Smooth muscle cell (in vitro differentiated cells): ENCODE data around the gene LIPF. TPM values are rescaled to one million over a fixed set of nuclear protein-coding genes. Genes with fewer than 3 reads are reported as not detected.

Experiments used
- DNase-seq: peaks from one replicate; lab custom pipeline; 2025; ENCODE audit not compliant: unreplicated experiment; lab: John Stamatoyannopoulos, UW
- H2AFZ ChIP-seq: fragments of 200-600 bp; sonication (generic); 2 replicates; pipeline ENCODE4 v1.6.0; 2016; ENCODE audit warnings: antibody characterized with exemption, low read depth, mild to moderate bottlenecking
- H3F3A ChIP-seq: fragments of 200-600 bp; sonication (generic); 2 replicates; pipeline ENCODE4 v1.6.0; 2017; ENCODE audit warnings: antibody characterized with exemption, low read depth
- H3K27ac ChIP-seq: fragments of 200-600 bp; sonication (generic); 2 replicates; pipeline ENCODE4 v1.5.1; 2016; ENCODE audit warnings: low read depth, mild to moderate bottlenecking
- H3K27me3 ChIP-seq: fragments of 200-600 bp; sonication (generic); 2 replicates; pipeline ENCODE4 v1.6.1; 2016; ENCODE audit warnings: low read depth, mild to moderate bottlenecking
- H3K36me3 ChIP-seq: fragments of 200-600 bp; sonication (generic); 2 replicates; pipeline ENCODE4 v1.5.1; 2016; ENCODE audit warnings: low read depth
- H3K4me1 ChIP-seq: fragments of 200-600 bp; sonication (generic); 2 replicates; pipeline ENCODE4 v1.5.1; 2016; ENCODE audit warnings: low read depth
- H3K4me2 ChIP-seq: fragments of 200-600 bp; sonication (generic); 2 replicates; pipeline ENCODE4 v1.6.0; 2016; ENCODE audit warnings: mild to moderate bottlenecking
- H3K4me3 ChIP-seq: fragments of 200-600 bp; sonication (generic); 2 replicates; pipeline ENCODE4 v1.5.1; 2016; ENCODE audit warnings: mild to moderate bottlenecking
- H3K79me2 ChIP-seq: fragments of 200-600 bp; sonication (generic); 2 replicates; pipeline ENCODE4 v1.6.0; 2016; ENCODE audit warnings: low read depth, mild to moderate bottlenecking
- H3K9ac ChIP-seq: fragments of 200-600 bp; sonication (generic); 2 replicates; pipeline ENCODE4 v1.6.0; 2016; ENCODE audit warnings: low read depth
- H3K9me3 ChIP-seq: fragments of 200-600 bp; sonication (generic); replicated peaks from 2 replicates; pipeline ENCODE4 v1.5.1; 2016; ENCODE audit warnings: low read depth
- H4K20me1 ChIP-seq: fragments of 200-600 bp; sonication (generic); 2 replicates; pipeline ENCODE4 v1.6.0; 2016; ENCODE audit warnings: low read depth
- CTCF ChIP-seq: fragments of 200-600 bp; sonication (generic); IDR thresholded peaks from 2 replicates; pipeline ENCODE4 v1.5.1; 2017; ENCODE audit warnings: borderline replicate concordance, mild to moderate bottlenecking, antibody characterized with exemption; ENCODE audit not compliant: insufficient read depth, poor library complexity, severe bottlenecking
- WGBS: methylation state at CpG from one replicate; pipeline ENCODE4 v1.1.7; 2016; ENCODE audit warnings: low lambda C conversion rate; 5-methylcytosine and 5-hydroxymethylcytosine counted together
- polyA plus RNA-seq: library from polyadenylated mRNA; unstranded; fragments of >200 nt; fragmentation: Nextera tagmentation; extraction: Ambion mirVana; gene quantifications from 2 replicates; pipeline ENCODE4 v1.2.1, GENCODE V29; 2016
- total RNA-seq: library from RNA; depleted of rRNA; stranded (reverse); fragments of >200 nt; gene quantifications from 2 replicates; pipeline ENCODE4 v1.2.3, GENCODE V29; 2014

Gene LIPF
- total and polyA plus RNA-seq, 2 experiments from 2014 or later = not detected

GRCh38 chr10:88652616-88653015, 11.6 kb upstream of the LIPF start:
- DNase-seq = no peak
- no peak overlapping the region for H3K27ac ChIP-seq
- no peaks in the 10 kb centered on the region for H3K9me3 ChIP-seq
- WGBS = 94% methylated on average over 2 of the region's 2 CpGs
- H3K4me3 ChIP-seq = no peak overlapping the region
- no peak for TF ChIP-seq CTCF
- H2AFZ ChIP-seq = no peak overlapping the region
- H3K79me2 ChIP-seq = no peaks in the 10 kb centered on the region
- H3K36me3 ChIP-seq = no peaks in the 10 kb centered on the region
- no peak overlapping the region for H3K9ac ChIP-seq
- no peaks in the 10 kb centered on the region for H3K27me3 ChIP-seq
- H3F3A ChIP-seq = no peaks in the 10 kb centered on the region
- H4K20me1 ChIP-seq = no peaks in the 10 kb centered on the region
- no peaks in the 10 kb centered on the region for H3K4me1 ChIP-seq
- H3K4me2 ChIP-seq = no peak overlapping the region

GRCh38 chr10:88657901-88658300, 6.3 kb upstream of the LIPF start:
- no peak for TF ChIP-seq CTCF
- no peaks in the 10 kb centered on the region for H3K36me3 ChIP-seq
- H3K9me3 ChIP-seq = no peaks in the 10 kb centered on the region
- H3K4me3 ChIP-seq = no peak overlapping the region
- no peak for DNase-seq
- no peaks in the 10 kb centered on the region for H4K20me1 ChIP-seq
- no peak overlapping the region for H3K4me2 ChIP-seq
- no peak overlapping the region for H3K27ac ChIP-seq
- H3F3A ChIP-seq = no peaks in the 10 kb centered on the region
- 53% methylated on average over 1 of the region's 1 CpG for WGBS
- no peak overlapping the region for H3K9ac ChIP-seq
- peaks cover 11% of the 10 kb centered on the region for H3K27me3 ChIP-seq
- H3K4me1 ChIP-seq = no peaks in the 10 kb centered on the region
- no peak overlapping the region for H2AFZ ChIP-seq
- H3K79me2 ChIP-seq = no peaks in the 10 kb centered on the region

GRCh38 chr10:88659725-88660597, 4.3 kb upstream of the LIPF start:
- no peaks in the 10 kb centered on the region for H3F3A ChIP-seq
- H4K20me1 ChIP-seq = no peaks in the 10 kb centered on the region
- H3K9ac ChIP-seq = no peak overlapping the region
- no peaks in the 10 kb centered on the region for H3K79me2 ChIP-seq
- no peak overlapping the region for H3K4me3 ChIP-seq
- H3K27me3 ChIP-seq = peaks cover 11% of the 10 kb centered on the region
- H3K9me3 ChIP-seq = no peaks in the 10 kb centered on the region
- no peak overlapping the region for H3K4me2 ChIP-seq
- H3K27ac ChIP-seq = no peak overlapping the region
- no peak for DNase-seq
- TF ChIP-seq CTCF = no peak
- no peak overlapping the region for H2AFZ ChIP-seq
- no peaks in the 10 kb centered on the region for H3K4me1 ChIP-seq
- 87% methylated on average over 3 of the region's 3 CpGs for WGBS
- no peaks in the 10 kb centered on the region for H3K36me3 ChIP-seq

- Histone ChIP-seq H3K79me2 (no peaks in the 10 kb centered on the region), H2AFZ (no peak overlapping the region), H3K4me3 (no peak overlapping the region), H4K20me1 (no peaks in the 10 kb centered on the region), H3K9ac (no peak overlapping the region), H3K4me2 (no peak overlapping the region), H3K36me3 (no peaks in the 10 kb centered on the region), H3K9me3 (no peaks in the 10 kb centered on the region), H3K27me3 (peaks cover 11% of the 10 kb centered on the region), H3F3A (no peaks in the 10 kb centered on the region), H3K4me1 (no peaks in the 10 kb centered on the region), H3K27ac (no peak overlapping the region)
- TF ChIP-seq CTCF = no peak
- 77% methylated on average over 3 of the region's 3 CpGs for WGBS
- DNase-seq = no peak
Measured at GRCh38 chr10:88660598-88660884, 3.7 kb upstream of the LIPF start.
